Psoas muscle (tissue), 8 donors: ENCODE results near the gene SLC25A28. TPM values are rescaled to one million over a fixed set of nuclear protein-coding genes. Genes with fewer than 3 reads are reported as not detected.

ENCODE experiments used
- ATAC-seq, 4 donors: fragments of 200-7000 bp; cut with Tn5 transposase; one replicate each; pipeline ENCODE4 v1.9.1; 2020; ENCODE audit warnings: moderate library complexity in 3 of 4, mild to moderate bottlenecking in 2 of 4
- DNase-seq, 2 donors: peaks; one replicate each; pipeline ENCODE4 v3.0.0-alpha.2; 2020
- H3K27ac ChIP-seq: fragments of 200-600 bp; one replicate; pipeline ENCODE4 v1.8.0; 2022
- H3K27me3 ChIP-seq, 3 donors: fragments of 200-600 bp in 1 of 3; one replicate each; pipeline versions ENCODE4 v1.6.1 to v1.8.0; 2013 to 2022; ENCODE audit warnings: low read length in 2 of 3, mild to moderate bottlenecking in 2 of 3, moderate library complexity in 1 of 3; ENCODE audit not compliant: insufficient read depth in 3 of 3
- H3K36me3 ChIP-seq, 2 donors: fragments of 200-600 bp in 1 of 2; one replicate each; pipeline versions ENCODE4 v1.6.1 to v1.8.0; 2013 to 2022; ENCODE audit warnings: low read depth in 1 of 2, mild to moderate bottlenecking in 1 of 2, moderate library complexity in 1 of 2; ENCODE audit not compliant: insufficient read depth in 1 of 2
- H3K4me1 ChIP-seq: fragments of 200-600 bp; one replicate; pipeline ENCODE4 v1.8.0; 2022
- H3K4me3 ChIP-seq: fragments of 200-600 bp; one replicate; pipeline ENCODE4 v1.8.0; 2022; ENCODE audit warnings: mild to moderate bottlenecking
- H3K9me3 ChIP-seq: fragments of 200-600 bp; one replicate; pipeline ENCODE4 v1.8.0; 2022
- CTCF ChIP-seq: fragments of 200-600 bp; IDR thresholded peaks from one replicate; pipeline ENCODE4 v1.8.0; 2022; ENCODE audit warnings: antibody characterized with exemption
- WGBS, 3 donors: extraction: QIAGEN DNeasy Blood & Tissue Kit; methylation state at CpG; one replicate each; pipeline versions ENCODE4 v1.1.6 to v1.1.7; 2013; 5-methylcytosine and 5-hydroxymethylcytosine counted together
- intact Hi-C, 2 donors: fragments of 100-400 bp; cut with DNase I; formaldehyde crosslinking; loops; one replicate each; pipeline versions ENCODE4 v1.11.0 to v1.14.2; 2022
- polyA plus RNA-seq, 3 donors: library from polyadenylated mRNA; stranded (reverse); fragments of 200-250 nt; gene quantifications; one replicate each; pipeline ENCODE4 v1.2.3, GENCODE V29; 2013
- total RNA-seq, 4 donors: library from RNA; stranded (reverse); fragmentation: NEBNext Ultra II Directional in 2 of 4; extraction: Animal tissue kit (Norgen Biotek cat#: 25700) in 2 of 4; gene quantifications; one replicate each; pipeline versions ENCODE4 v1.2.1 to v1.2.4, GENCODE V29; 2021 to 2023
- donor health status: healthy with polysubstance abuse.
- donor health status: DM: no; HTN: no; CAD: no; lungs with moderate emphysema.
- donor health status: Bipolar disorder and iron deficiency.
- donor health status: healthy.
- donor health status: DM: yes; HTN: yes; CAD: no.
- donor health status: DM: no; HTN: no; CAD: no.
- donor health status: DM: no; HTN: no; CAD: no.
- donor health status: DM: yes; HTN: yes; CAD: no.

Gene SLC25A28
- total and polyA plus RNA-seq, 7 donors: 30.6 to 69.8 (median 61.6) TPM

GRCh38 chr10:99569253-99569939, 50.8 kb downstream of the SLC25A28 start:
- DNase-seq: no peak
- Histone ChIP-seq H3K9me3 (no peaks in the 10 kb centered on the region), H3K4me3 (no peak overlapping the region), H3K27ac (no peak overlapping the region), H3K4me1 (no peaks in the 10 kb centered on the region), H3K27me3 (peaks cover 0 to 12% (median 0%) of the 10 kb centered on the region in 3 donors), H3K36me3 (no peaks in the 10 kb centered on the region)
- ATAC-seq: no peak
- WGBS, 3 donors: 50 to 51% (median 51%) methylated on average over 11 of the region's 11 CpGs
- no peak for TF ChIP-seq CTCF
- intact Hi-C loops: no loop called here

- no peak for ATAC-seq
- intact Hi-C loops: no loop called here
- no peaks in the 10 kb centered on the region for H3K9me3 ChIP-seq
- H3K4me3 ChIP-seq: no peak overlapping the region
- no peak for DNase-seq
- H3K27ac ChIP-seq: no peak overlapping the region
- 90 to 97% (median 96%) methylated on average over 4 of the region's 4 CpGs for WGBS, 3 donors
- peaks cover 0 to 8% (median 0%) of the 10 kb centered on the region in 3 donors for H3K27me3 ChIP-seq
- H3K4me1 ChIP-seq: no peaks in the 10 kb centered on the region
- H3K36me3 ChIP-seq: no peaks in the 10 kb centered on the region
- TF ChIP-seq CTCF: no peak
These were observed 55.1 kb downstream of the SLC25A28 start for GRCh38 chr10:99565166-99565565.

GRCh38 chr10:99564361-99564760, 55.9 kb downstream of the SLC25A28 start:
- no peak overlapping the region for H3K27ac ChIP-seq
- no peaks in the 10 kb centered on the region for H3K9me3 ChIP-seq
- no peak overlapping the region for H3K4me3 ChIP-seq
- DNase-seq (no peak), ATAC-seq (no peak)
- H3K4me1 ChIP-seq: no peaks in the 10 kb centered on the region
- 43 to 53% (median 53%) methylated on average over 3 of the region's 3 CpGs for WGBS, 3 donors
- no peaks in the 10 kb centered on the region for H3K36me3 ChIP-seq
- peaks cover 0 to 8% (median 0%) of the 10 kb centered on the region in 3 donors for H3K27me3 ChIP-seq
- intact Hi-C loops: no loop called here
- no peak for TF ChIP-seq CTCF

GRCh38 chr10:99562631-99563030, 57.6 kb downstream of the SLC25A28 start:
- intact Hi-C loops: no loop called here
- H3K4me3 ChIP-seq: no peak overlapping the region
- H3K9me3 ChIP-seq: no peaks in the 10 kb centered on the region
- 51 to 58% (median 52%) methylated on average over 2 of the region's 2 CpGs for WGBS, 3 donors
- H3K27me3 ChIP-seq: peaks cover 0 to 7% (median 0%) of the 10 kb centered on the region in 3 donors
- no peaks in the 10 kb centered on the region for H3K4me1 ChIP-seq
- no peak overlapping the region for H3K27ac ChIP-seq
- ATAC-seq (no peak), DNase-seq (no peak)
- no peaks in the 10 kb centered on the region for H3K36me3 ChIP-seq
- no peak for TF ChIP-seq CTCF

Other genes with a start within 250 kb of the SLC25A28 start
- 100 to 1,000 TPM in 3 of 4 donors, 10 to 100 TPM in 1; 98.9 to 381 (median 223) TPM for gene GOT1, start 189.8 kb downstream of the SLC25A28 start, total RNA-seq
- 100 to 1,000 TPM in 2 of 3 donors, 10 to 100 TPM in 1; 87.7 to 299 (median 208) TPM for gene GOT1, start 189.8 kb downstream of the SLC25A28 start, polyA plus RNA-seq
- gene NKX2-3, start 87.5 kb downstream of the SLC25A28 start, total RNA-seq: not detected
- gene NKX2-3, start 87.5 kb downstream of the SLC25A28 start, polyA plus RNA-seq: not detected
- 1 to 10 TPM; 1.1 to 2.1 (median 1.4) TPM for gene ENTPD7, start 39.1 kb upstream of the SLC25A28 start, total RNA-seq
- 1 to 10 TPM in 1 of 3 donors, under 1 TPM in 2; 0.35 to 3.3 (median 0.92) TPM for gene ENTPD7, start 39.1 kb upstream of the SLC25A28 start, polyA plus RNA-seq
- 10 to 100 TPM; 25.9 to 59.4 (median 39.4) TPM for gene COX15, start 111.7 kb upstream of the SLC25A28 start, total RNA-seq
- 10 to 100 TPM; 12.7 to 43.9 (median 12.8) TPM for gene COX15, start 111.7 kb upstream of the SLC25A28 start, polyA plus RNA-seq
- 100 to 1,000 TPM; 108 to 179 (median 133) TPM for gene CUTC, start 111.8 kb upstream of the SLC25A28 start, total RNA-seq
- 100 to 1,000 TPM in 2 of 3 donors, 10 to 100 TPM in 1; 52.8 to 167 (median 112) TPM for gene CUTC, start 111.8 kb upstream of the SLC25A28 start, polyA plus RNA-seq
- 1 to 10 TPM in 1 of 4 donors, under 1 TPM in 3; 0.61 to 2.3 (median 0.71) TPM for gene ABCC2, start 162.2 kb upstream of the SLC25A28 start, total RNA-seq
- gene ABCC2, start 162.2 kb upstream of the SLC25A28 start, polyA plus RNA-seq: 1 to 10 TPM in 1 of 3 donors, under 1 TPM in 2; 0.23 to 2.0 (median 0.48) TPM